ENCODE data around the gene ELP2. TPM values are rescaled to one million over a fixed set of nuclear protein-coding genes. Genes with fewer than 3 reads are reported as not detected.

Gene ELP2
- total and polyA plus RNA-seq, 9 of the 15 experiments (the other 6 are each of a cell fraction or from before 2014, with no cell fraction given), result 76.8 to 192 (median 140) TPM

GRCh38 chr18:36187826-36188721 lies 58.4 kb downstream of the ELP2 start (continued):
- TF ChIP-seq NR4A1 (CRISPR knock-in tag; IDR thresholded peaks at IDR 0.05) (no peak), NR4A1 (tag; IDR thresholded peaks at IDR 0.05) (peak; percentile 73), BDP1 (IDR thresholded peaks at IDR 0.05; ENCODE audit: insufficient read depth, insufficient read length) (no peak), ZNF165 (CRISPR knock-in tag; IDR thresholded peaks at IDR 0.05; ENCODE audit: borderline replicate concordance) (no peak), ETV6 (IDR thresholded peaks at IDR 0.05; ENCODE audit: borderline replicate concordance in 1 of 2, low read depth in 2 of 2, low read length in 1 of 2) (no peak), ETV6 (CRISPR knock-in tag; IDR thresholded peaks at IDR 0.05; ENCODE audit: borderline replicate concordance) (no peak), U2AF1 (optimal IDR thresholded peaks at IDR 0.05; ENCODE audit: low read depth, low read length) (no peak), POLR2H (tag; IDR thresholded peaks at IDR 0.05; ENCODE audit: low read depth) (no peak), MYNN (IDR thresholded peaks at IDR 0.05) (no peak), MYNN (CRISPR knock-in tag; IDR thresholded peaks at IDR 0.05) (no peak), PHF20 (IDR thresholded peaks at IDR 0.05; ENCODE audit: partially characterized antibody) (no peak), RNF2 (IDR thresholded peaks at IDR 0.05) (no peak), XRCC5 (IDR thresholded peaks at IDR 0.05; ENCODE audit: low read depth, low read length) (no peak), TFAM (CRISPR knock-in tag; conservative IDR thresholded peaks at IDR 0.05) (no peak), CTBP1 (IDR thresholded peaks at IDR 0.05; ENCODE audit: borderline replicate concordance) (no peak), PPARD (CRISPR knock-in tag; IDR thresholded peaks at IDR 0.05) (no peak), SIN3B (IDR thresholded peaks at IDR 0.05; ENCODE audit: low read depth) (no peak), ETV5 (CRISPR knock-in tag; IDR thresholded peaks at IDR 0.05; ENCODE audit: low read depth) (no peak), ZNF668 (CRISPR knock-in tag; IDR thresholded peaks at IDR 0.05) (0 out of 2 replicates have a peak, but pooled peaks have one; percentile 17), MIER1 (IDR thresholded peaks at IDR 0.05; ENCODE audit: low read depth) (no peak), BRD4 (IDR thresholded peaks at IDR 0.05) (no peak), SMARCE1 (IDR thresholded peaks at IDR 0.05) (no peak), PURB (CRISPR knock-in tag; IDR thresholded peaks at IDR 0.05; ENCODE audit: low read depth) (no peak), ZNF175 (CRISPR knock-in tag; IDR thresholded peaks at IDR 0.05; ENCODE audit: low read depth) (peak; percentile 72; the same call in 1 of the 2 replicates), KLF13 (tag; IDR thresholded peaks at IDR 0.05; ENCODE audit: borderline replicate concordance, low read depth) (no peak), MAFG (tag; conservative IDR thresholded peaks at IDR 0.05) (peak; percentile 34; the same call in 1 of the 2 replicates), ZNF639 (CRISPR knock-in tag; conservative IDR thresholded peaks at IDR 0.05 in 1 of 2, IDR thresholded peaks at IDR 0.05 in 1 of 2) (no peak), BHLHE40 (IDR thresholded peaks at IDR 0.05; ENCODE audit: low read length) (no peak), MLX (CRISPR knock-in tag; conservative IDR thresholded peaks at IDR 0.05) (0 out of 4 replicates have a peak, but pooled peaks of 1 of the 2 experiments have one; percentile 38)

All from K562 (cell line).